ENCODE results near the gene ANXA7.

The ANXA7 gene
- 117 to 168 (median 146) reads per million in 18 experiments for total RNA-seq

- DNase-seq = peak; percentile 85 to 93
Measured at GRCh38 chr10:73413528-73414229, at the start of gene ANXA7. Gene ANXA7, minus strand, starts transcription at chr10:73414058. Its CDS starts 13,202 bp downstream, at chr10:73400856.

GRCh38 chr10:73460897-73461296 lies 47.0 kb upstream of the ANXA7 start:
- no peak for DNase-seq

GRCh38 chr10:73459683-73460314 lies 45.9 kb upstream of the ANXA7 start:
- no peak for DNase-seq

- no peak for DNase-seq
Measured at GRCh38 chr10:73456187-73456890, 42.5 kb upstream of the ANXA7 start.

GRCh38 chr10:73449113-73449512 lies 35.3 kb upstream of the ANXA7 start:
- no peak for DNase-seq

- no peak for DNase-seq
Measured at GRCh38 chr10:73448384-73448783, 34.5 kb upstream of the ANXA7 start.

- no peak for DNase-seq
Measured at GRCh38 chr10:73446926-73447325, 33.1 kb upstream of the ANXA7 start.

- no peak for DNase-seq
Measured at GRCh38 chr10:73444457-73444856, 30.6 kb upstream of the ANXA7 start.

GRCh38 chr10:73439605-73440312 lies 25.9 kb upstream of the ANXA7 start:
- peak in 1 of 2 donors; percentile 15 for DNase-seq

- no peak for DNase-seq
Measured at GRCh38 chr10:73439055-73439454, 25.2 kb upstream of the ANXA7 start.

GRCh38 chr10:73433538-73433867 lies 19.6 kb upstream of the ANXA7 start, which contains the start of gene MSS51:
Gene MSS51, minus strand, starts transcription at chr10:73433561. Its CDS starts 5,277 bp downstream, at chr10:73428284.
- no peak for DNase-seq

GRCh38 chr10:73432646-73433537 lies 19.0 kb upstream of the ANXA7 start:
- DNase-seq = no peak

- no peak for DNase-seq
Measured at GRCh38 chr10:73426318-73426717, 12.5 kb upstream of the ANXA7 start.

- DNase-seq = no peak
Measured at GRCh38 chr10:73424478-73424877, 10.6 kb upstream of the ANXA7 start.

- no peak for DNase-seq
Measured at GRCh38 chr10:73423309-73423708, 9.5 kb upstream of the ANXA7 start.

- no peak for DNase-seq
Measured at GRCh38 chr10:73416571-73416970, 2.7 kb upstream of the ANXA7 start.

GRCh38 chr10:73414230-73414945 lies 530 bp upstream of the ANXA7 start:
- DNase-seq = no peak

- no peak for DNase-seq
Measured at GRCh38 chr10:73413108-73413527, 740 bp downstream of the ANXA7 start.

- DNase-seq = no peak
Measured at GRCh38 chr10:73410897-73411296, 3.0 kb downstream of the ANXA7 start.

GRCh38 chr10:73408978-73409521 lies 4.8 kb downstream of the ANXA7 start:
- no peak for DNase-seq

- no peak for DNase-seq
Measured at GRCh38 chr10:73408061-73408460, 5.8 kb downstream of the ANXA7 start.

Data from inflammatory macrophage (primary cell).